ENCODE measurements around the gene TTLL3.

Gene TTLL3

DNA sequence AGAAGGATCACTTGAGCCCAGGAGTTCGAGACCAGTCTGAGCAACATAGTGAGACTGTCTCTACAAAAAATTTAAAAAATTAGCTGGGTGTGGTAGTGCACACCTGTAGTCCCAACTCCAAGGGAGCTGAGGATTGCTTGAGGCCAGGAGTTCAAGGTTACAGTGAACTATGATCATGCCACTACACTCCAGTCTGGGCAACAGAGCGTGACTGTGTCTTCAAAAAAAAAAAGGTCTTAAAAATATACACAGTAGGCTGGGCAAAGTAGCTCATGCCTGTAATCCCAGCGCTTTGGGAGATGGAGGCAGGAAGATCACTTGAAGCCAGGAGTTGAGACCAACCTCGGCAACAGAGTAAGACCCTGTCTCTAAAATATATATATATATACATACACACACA is 29.2 kb upstream of the TTLL3 start:
- no peak for DNase-seq (ENCODE audit: low read depth)

DNA sequence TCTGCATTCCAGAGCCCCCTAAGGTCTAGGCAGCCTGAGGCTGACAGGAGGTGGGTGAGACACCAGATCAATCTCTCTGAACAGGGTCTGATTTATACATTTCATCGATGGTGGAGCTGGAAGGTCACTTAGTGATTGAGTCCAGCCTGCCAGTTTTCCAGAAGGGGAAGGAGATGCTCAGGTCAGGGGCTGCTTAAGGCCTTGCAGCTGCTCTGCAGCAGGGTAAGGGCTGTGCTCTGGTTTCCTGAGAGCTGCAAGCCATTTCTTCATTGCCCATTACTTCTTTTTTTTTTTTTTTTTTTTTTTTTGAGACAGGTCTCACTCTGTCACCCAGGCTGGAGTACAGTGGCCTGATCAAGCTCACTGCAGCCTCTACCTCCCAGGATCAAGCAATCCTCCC is 28.5 kb upstream of the TTLL3 start:
- no peak for DNase-seq (ENCODE audit: low read depth)

DNA sequence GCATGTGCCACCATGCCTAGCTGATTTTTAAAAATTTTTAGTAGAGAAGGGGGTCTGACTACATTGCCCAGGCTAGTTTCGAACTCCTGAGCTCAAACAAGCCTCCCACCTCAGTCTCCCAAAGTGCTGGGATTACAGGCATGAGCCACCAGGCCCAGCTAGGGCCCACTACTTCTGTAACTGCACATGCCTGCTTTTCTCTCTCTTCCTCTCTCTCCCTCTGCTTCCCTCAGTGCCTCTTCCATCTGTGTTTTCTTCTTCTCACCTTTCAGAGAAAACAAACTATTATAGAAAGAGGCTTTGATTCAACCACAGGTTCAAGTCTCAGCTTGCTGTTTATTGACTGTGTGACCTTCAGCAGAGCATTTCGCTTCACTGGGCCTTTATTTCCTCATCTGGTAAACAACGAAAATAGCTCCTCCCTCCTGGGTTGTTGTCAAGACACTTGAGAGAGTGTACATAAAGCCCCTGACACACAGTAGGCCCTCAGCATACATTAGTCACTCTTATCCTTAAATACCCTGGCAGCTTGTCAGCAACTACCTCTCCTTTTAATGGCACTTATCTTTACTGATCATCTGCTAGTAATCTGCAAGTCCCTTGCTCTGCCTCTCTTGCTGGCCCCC is 28.0 kb upstream of the TTLL3 start:
- DNase-seq (ENCODE audit: low read depth) = no peak

DNA sequence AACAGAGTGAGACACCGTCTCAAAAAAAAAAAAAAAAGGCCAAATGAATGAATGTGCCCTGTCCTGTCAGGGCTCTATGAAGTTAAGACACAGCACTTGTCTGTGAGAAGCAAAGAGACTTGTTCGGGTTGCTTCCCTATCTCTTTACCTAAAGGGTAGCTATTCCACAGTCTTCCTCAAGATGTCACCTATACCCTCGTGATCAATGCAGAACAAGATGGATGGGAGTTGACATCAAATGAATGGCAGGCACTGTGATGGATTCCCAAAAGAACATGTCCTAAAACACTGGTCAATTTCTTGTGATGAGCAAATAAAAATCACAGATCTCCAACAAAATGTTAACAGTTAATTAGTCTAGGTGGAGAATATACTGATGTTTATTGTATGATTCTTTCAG is 27.3 kb upstream of the TTLL3 start:
- DNase-seq (ENCODE audit: low read depth) = no peak

DNA sequence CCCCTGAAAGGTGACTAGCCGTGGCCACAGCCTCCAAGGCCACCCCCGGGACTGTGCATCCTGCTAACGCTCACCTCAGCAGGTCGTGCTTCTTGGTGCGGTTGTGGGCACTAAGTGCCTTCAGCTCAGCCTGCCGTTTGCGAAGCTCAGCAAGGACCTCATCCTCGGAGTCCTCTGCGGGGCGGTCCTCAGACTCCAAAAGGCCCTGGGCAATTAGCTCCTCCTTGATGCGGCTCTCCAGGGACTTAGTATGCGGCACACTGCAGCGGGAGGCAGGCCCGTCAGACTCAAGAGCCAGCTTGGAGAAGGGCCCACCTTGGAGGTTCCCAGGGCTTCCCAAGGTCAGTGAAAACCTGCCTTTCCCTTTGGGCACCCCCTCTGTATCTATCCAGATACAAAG is 26.1 kb upstream of the TTLL3 start:
- DNase-seq (ENCODE audit: low read depth) = no peak

DNA sequence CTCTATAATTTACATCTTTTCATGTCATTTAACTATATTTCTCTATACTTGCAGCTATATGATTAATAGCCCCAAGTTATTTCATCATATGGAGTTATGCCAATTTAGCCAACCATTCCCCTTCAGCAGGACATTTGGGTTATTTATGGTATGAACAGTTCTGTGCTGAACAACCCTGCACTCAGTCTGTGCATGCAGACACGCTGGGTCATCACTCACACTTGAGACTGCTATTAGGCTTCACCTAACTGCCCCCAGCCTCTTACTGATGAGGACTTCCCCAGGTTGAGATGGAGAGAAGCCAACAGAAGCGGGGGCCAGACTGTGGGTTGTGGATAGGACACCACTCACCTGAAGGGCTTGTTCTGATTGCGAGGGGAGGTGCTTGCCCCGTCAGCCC is 25.1 kb upstream of the TTLL3 start:
- no peak for DNase-seq (ENCODE audit: low read depth)

DNA sequence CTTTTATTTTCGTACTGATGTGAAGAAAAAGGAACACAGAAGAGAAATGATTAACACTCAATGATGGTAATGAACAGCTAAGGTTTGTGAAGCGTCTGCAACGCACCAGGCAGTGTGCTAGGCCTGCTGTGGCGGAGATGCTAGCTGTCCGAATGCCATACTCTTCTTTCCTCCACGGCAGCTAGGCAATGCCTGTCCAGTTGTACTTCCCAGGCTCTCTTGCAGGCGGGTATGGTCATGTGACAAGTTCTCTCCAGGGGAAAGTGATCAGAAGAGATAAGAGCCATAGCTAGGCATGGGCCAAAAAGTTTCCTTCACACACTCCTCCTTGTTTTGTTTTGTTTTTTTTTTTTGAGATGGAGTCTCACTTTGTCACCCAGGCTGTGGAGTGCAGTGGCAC is 24.5 kb upstream of the TTLL3 start:
- DNase-seq (ENCODE audit: low read depth) = no peak

DNA sequence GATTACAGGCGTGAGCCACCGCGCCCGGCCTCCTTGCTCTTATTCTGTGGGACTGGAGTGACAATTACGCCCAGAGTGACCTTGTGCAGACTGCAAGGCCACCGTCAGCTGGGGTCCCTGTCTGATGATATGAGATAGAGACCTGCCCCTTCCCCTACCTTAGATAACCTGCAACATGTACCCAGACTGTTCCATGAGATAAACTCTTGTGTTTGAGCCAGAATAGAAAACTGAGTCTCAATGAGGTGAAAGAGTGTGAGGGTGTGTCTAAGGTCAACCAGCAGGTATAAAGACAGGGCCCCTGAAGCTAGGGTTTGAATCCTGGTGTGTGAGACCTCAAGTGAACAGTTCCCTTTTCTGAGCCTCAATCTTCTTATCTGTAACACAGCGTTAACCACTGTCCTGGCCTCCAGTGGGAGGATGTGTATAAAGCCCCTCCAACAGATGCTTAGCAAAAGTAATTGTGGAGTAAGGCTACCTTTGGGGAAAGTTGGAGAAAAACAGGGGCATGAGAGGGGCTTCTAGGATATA is 23.8 kb upstream of the TTLL3 start:
- DNase-seq (ENCODE audit: low read depth) = no peak

DNA sequence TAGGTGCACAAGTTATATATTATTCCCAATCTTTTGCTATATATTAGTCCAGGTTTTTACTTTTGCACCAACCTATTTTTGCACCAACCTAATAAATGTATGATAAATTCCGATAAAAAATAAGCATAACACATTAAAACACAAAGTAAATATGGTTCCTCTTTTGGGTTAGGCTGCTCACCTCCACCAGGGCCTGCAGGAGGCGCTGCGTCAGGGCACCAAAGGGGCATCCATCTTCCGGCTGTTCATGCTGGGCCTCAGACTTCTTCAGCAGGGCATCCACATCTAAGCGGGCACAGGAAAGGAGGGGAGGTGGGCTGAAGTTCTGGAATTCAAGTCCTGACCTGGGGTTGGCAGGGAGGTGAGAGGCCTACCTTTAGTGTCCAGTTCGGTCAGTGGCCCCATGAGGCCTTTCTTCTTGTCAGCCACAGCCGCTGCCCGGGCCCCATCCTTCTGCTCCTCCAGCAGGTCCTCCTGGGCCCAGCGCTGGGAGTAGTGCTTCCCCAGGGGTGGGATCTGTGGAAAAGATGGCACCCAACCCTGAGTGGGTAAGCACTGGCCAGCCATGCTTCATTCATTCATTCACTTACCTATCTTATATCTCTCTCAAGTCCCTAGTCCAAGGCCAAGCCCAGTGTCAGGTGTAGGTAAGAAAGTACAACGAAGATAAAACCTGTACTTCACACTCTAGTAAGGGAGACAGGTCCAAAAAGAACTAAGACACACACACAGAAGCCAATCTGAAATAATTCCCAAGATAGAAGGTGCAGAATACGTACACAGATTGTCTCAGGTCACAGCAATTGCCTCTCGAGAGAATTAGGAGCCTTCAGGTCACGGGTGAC is 23.0 kb upstream of the TTLL3 start:
- no peak for DNase-seq (ENCODE audit: low read depth)

DNA sequence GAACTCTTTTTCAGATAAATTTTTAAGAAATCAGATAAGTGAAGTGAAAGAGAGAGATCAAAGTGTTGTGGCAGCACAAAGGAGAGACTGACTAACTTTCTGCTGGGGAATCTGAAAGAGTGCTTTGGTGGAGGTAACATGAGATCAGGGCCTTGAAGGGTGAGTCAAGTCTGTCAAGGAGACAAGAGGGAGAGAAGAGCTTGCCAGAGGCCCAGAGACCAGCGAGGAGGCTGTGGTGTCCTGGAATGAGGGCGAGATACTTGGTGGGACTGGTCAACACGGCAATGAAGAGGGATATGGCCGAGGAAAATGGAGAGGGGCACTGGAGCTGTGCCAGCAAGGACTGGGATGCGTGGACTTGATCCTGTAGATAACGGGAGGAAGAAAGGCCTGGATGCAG is 22.3 kb upstream of the TTLL3 start:
- DNase-seq (ENCODE audit: low read depth) = no peak

DNA sequence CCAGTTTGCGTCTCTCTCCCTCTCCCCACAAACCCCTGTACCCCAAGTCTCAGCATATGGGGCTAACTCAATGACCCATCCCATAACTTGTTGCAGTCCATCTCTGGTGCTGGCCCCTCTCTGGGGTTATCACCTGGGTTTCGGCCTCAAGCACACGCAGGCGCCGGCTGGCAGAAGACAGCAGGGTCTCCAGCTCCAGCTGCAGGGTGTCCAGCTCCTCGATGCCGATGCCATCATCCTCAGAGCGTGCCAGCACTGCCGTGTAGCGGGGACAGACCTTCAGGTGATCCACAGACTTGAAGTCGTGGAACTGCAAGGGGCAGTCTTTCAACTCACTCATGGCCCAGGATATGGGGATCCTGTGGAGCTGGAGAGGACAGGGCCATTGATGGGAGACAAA is 18.9 kb upstream of the TTLL3 start:
- no peak for DNase-seq (ENCODE audit: low read depth)

DNA sequence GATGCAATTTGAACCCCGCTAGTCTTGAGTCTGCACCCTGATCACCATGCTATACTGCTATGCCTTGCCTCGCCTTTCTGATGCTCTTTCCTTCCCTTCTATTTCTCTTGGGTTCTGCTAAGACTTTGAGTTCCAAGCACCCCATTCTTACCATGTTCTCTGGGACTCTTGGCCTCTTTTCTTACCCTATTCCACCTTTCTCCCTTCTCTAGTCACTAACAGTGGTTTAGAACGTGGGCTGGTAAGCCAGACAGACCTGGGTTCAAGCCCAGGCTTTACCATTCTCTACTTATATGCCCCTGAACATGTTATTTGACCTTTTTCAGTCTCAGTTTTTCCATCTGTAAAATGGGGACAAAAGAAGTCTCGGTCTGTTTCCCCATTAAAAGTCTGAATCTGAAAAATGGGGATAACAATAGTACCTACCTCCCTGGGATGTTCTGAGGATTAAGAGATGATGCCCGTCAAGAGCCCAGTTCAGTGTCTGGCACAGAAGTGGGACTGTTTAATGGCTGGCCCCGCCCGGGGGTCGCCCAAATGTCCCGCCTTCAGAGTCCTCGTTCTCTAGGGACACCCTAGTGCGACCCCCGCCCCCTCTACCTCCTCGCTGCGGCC is 18.2 kb upstream of the TTLL3 start:
- DNase-seq (ENCODE audit: low read depth) = no peak

DNA sequence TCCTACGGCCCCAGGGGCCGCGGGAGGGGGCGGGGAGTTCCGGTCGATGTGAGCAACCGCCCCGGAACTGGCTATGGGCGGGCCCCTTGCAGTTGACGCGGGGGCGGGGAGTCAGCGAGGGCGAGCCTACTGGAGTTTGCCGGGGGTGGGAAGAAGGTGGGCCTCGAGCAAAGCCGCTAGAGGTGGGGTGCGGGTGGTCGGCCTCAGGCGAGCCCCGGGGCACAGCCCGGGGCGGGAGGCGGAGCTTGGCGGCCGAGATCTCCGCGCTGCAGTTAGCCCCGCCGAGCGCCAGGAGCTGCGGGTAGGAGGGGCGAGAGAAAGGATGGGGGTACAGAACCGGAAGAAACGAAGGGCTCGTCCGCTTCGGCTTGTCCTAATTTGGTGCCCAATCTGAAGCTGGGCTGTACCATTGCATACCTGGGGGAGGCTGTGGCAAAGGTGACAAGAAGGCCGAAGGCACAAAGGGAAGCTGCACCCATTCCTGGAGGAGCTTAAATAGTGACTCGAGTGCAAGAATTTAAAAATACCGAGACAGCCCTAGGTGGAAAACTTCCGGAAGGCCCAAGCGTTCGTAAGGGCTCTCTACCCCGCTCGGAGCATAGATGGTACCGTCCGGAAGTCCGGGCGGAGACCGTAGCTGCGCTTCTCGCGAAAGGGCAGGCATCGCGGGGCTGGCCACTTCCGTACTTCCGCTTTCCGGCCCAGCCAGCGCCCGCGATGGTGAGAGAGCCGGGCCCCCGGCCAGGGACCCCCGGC is 17.5 kb upstream of the TTLL3 start, which contains the start of the genes ARPC4 and TADA3:
Gene ARPC4, plus strand, starts transcription at position 678 of the 756 bp plus-strand sequence. Its CDS starts 40 bp downstream, at position 718.
Gene TADA3, minus strand, starts transcription at position 69 of the 756 bp plus-strand sequence. CDS start 1,007 bp downstream, outside the sequence.
- DNase-seq (ENCODE audit: low read depth) = peak; percentile 82

DNA sequence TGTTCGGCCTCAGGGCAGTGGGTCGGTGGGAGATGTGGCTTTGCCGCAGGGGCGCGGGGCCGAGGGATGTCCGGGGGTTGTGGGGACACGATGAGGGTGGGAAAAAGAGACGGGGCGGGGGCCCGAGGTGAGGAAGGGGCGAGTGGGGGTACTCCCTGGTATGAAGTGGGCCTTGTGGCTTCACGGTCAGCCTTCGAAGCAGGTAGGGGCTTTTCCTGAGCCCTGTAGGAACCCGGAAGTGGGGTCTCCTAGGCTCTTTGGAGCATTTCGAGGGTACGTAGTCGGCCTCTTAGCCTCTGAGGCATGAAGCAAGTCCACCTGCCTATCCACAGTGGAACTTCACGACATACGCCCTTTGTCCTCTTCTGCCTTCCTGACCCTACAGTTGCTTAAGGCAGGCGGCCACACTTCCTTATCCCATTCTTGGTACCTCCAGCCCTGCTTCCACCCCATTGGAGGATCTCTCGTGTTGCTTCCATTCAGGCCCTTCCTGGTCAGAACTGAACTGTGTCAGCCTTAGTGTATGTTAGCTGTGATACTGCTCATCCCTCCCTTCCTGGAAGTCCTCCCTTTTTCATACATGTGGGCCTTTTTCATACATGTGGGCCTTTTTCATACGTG is 16.8 kb upstream of the TTLL3 start:
- DNase-seq (ENCODE audit: low read depth) = no peak

DNA sequence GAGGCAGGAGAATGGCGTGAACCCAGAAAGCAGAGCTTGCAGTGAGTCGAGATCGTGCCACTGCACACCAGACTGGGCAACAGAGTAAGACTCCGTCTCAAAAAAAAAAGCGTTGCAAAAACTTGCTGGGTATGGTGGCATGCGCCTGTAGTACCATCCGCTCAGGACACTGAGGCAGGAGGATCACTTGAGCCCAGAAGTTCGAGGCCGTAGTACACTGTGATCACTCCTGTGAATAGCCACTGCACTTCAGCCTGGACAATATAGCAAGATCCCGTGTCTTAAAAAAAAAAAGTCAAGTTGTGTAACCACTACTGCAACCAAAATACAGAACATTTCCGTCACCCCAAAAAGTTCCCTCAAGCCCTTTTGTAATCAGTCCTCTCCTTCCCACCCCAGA is 15.7 kb upstream of the TTLL3 start:
- DNase-seq (ENCODE audit: low read depth) = no peak

DNA sequence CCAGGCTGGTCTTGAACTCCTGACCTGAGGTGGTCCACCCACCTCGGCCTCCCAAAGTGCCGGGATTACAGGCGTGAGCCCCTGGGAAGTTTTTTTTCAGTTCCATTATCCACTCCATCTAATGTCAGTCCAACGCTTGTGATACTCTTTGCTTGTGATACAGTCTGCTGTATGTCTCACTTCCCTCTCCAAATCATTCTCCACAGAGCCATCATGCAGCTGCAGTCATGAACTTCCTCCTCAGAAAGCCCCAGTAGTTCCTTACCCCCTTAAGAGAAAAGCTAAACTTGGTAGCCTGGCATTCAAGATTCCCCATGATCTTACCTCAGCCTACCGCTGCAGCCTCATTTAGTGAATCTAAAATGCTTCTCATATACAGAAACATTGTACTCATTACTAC is 14.9 kb upstream of the TTLL3 start:
- no peak for DNase-seq (ENCODE audit: low read depth)

DNA sequence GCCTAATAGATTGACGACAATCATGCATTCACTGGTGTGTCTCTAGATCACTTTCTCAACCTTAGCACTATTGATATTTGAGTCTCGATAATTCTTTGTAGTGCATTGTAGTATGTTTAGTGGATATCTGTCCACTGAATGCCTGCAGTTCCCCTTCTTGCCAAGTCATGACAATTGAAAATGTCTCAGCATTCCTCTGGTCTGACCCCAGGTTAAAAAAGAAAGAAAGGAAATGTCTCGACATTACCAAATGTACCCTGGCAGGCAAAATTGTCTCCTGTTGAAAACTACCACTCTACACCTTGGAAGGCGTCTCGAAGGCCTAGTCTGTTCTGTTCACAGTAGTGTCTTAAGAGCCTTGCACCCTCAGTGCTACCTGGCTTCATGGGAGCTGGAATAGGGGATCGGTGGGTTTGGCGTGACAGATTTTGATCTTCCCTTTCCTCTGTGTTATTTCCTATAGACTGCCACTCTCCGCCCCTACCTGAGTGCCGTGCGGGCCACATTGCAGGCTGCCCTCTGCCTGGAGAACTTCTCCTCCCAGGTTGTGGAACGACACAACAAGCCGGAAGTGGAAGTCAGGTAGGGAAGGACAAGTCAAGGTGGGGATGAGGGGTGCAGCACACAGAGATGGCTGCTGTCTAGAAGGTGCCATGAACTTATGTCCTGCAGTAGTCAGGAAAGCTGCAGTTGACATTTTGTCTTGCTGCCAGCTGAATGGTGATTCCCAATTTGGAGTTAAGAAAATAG is 12.7 kb upstream of the TTLL3 start:
- DNase-seq (ENCODE audit: low read depth) = no peak

DNA sequence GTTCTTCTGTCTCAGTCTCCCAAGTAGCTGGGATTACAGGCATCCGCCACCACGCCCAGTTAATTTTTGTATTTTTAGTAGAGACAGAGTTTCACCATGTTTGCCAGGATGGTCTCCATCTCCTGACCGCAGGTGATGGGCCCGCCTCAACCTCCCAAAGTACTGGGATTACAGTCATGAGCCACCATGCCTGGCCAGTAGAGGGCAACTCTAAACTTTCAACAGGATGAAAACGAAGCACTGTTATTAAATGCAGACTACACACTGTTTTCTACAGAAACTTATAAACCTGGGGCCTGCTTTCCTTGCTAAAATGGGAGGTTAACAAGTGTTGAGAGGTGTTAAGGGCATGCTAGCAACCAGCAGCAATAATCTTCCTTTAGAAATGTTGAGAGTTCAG is 9.5 kb upstream of the TTLL3 start:
- no peak for DNase-seq (ENCODE audit: low read depth)

DNA sequence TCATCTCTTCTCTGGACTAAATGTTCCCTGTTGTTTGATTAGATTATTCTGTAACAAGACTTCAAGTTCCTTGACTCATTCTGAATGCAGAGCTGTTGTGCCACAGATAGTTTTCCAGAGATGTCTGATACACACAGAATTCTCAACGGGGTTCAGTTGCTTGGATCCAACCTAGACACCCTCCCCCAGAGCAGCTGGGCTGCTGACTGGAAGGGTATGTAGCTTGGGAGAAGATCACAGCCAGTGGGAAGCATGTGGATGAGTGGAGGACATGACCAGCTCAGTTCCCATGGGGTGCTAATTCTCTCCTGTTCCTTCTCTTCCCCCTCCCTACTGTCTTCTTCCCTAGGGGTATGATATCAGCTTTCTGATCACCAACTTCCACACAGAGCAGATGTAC is 6.6 kb upstream of the TTLL3 start:
- DNase-seq (ENCODE audit: low read depth) = no peak

DNA sequence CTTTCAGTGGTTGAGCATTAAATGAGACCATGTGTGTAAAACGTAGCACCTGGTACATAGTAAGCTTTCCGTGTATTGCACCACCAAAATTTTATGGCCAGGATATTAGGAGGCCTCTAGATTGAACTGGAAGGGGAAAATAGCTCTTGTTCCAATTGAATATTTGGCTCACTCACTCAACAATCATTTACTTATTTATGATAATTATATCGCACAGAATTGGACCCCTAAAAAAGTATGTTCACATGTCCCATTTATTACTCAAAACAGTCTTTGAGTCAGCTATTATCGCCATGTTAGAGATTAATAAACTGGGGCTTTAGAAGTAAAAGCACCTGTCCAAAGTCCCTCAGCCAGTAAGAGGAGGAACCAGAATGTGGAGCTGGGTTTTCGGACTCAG is 5.1 kb upstream of the TTLL3 start:
- no peak for DNase-seq (ENCODE audit: low read depth)

DNA sequence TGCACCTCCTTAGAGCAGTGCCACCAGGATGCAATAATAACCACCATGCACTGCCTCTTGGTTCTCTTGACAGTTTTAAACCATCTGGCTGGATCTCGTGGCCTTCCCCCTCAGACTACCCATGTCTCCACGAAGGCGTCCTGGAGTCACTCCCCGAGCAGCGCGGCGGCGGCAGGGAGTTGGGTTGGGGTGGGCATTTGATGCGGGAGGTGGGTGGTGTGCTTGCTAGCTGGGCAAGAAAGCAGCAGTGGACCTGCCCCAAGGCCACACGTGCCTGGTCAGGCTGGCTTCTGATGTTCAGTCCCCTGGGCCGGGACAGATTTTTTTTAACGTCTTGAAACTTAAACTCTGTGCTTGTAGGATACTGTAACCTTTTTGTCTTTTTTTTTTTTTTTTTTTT is 3.9 kb upstream of the TTLL3 start:
- DNase-seq (ENCODE audit: low read depth) = no peak
